K562 (cell line): ENCODE results near the gene RELL2. TPM values are rescaled to one million over a fixed set of nuclear protein-coding genes. Genes with fewer than 3 reads are reported as not detected.

ENCODE experiments used
- ESRRA ChIP-seq: fragments of 450-650 bp; IDR thresholded peaks from 2 replicates; pipeline ENCODE4 v1.6.1; 2014; ENCODE audit warnings: low read depth, mild to moderate bottlenecking, moderate library complexity, borderline replicate concordance
- GABPA ChIP-seq: fragments of 200-800 bp; sonication (Bioruptor generic); conservative IDR thresholded peaks from 2 replicates; pipeline ENCODE4 v1.6.1; 2016; ENCODE audit warnings: low read depth, missing genetic modification characterization, missing compliant biosample characterization
- GATAD2A ChIP-seq: fragments of 450-650 bp; IDR thresholded peaks from 2 replicates; pipeline ENCODE4 v1.6.1; 2017
- HDAC2 ChIP-seq: fragments of 450-650 bp; IDR thresholded peaks from 2 replicates; pipeline ENCODE4 v1.6.1; 2016; ENCODE audit warnings: mild to moderate bottlenecking
- IFI16 ChIP-seq: fragments of 250-450 bp; sonication (Bioruptor Pico); IDR thresholded peaks from 2 replicates; pipeline ENCODE4 v2.1.2; 2022; ENCODE audit warnings: mild to moderate bottlenecking, inconsistent platforms
- NCOA1 ChIP-seq: fragments of 450-650 bp; IDR thresholded peaks from 2 replicates; pipeline ENCODE4 v1.6.1; 2016; ENCODE audit warnings: low read depth
- NCOA6 ChIP-seq: fragments of 450-650 bp; IDR thresholded peaks from 2 replicates; pipeline ENCODE4 v1.6.1; 2017; ENCODE audit warnings: mild to moderate bottlenecking
- NR2C2 ChIP-seq, 2 experiments: fragments of 200-800 bp in 1 of 2; sonication (Bioruptor generic) in 1 of 2; sonication (generic) in 1 of 2; formaldehyde crosslinking in 1 of 2; IDR thresholded peaks; 2 replicates each; pipeline versions ENCODE4 v1.6.1 to v1.8.0; 2016 to 2022; ENCODE audit warnings: mild to moderate bottlenecking in 1 of 2, missing compliant biosample characterization in 1 of 2, missing genetic modification characterization in 1 of 2, missing genetic modification reagents in 1 of 2
- SUPT5H ChIP-seq: fragments of 450-650 bp; IDR thresholded peaks from 2 replicates; pipeline ENCODE4 v1.6.1; 2016
- ZNF316 ChIP-seq: fragments of 450-650 bp; IDR thresholded peaks from 2 replicates; pipeline ENCODE4 v1.6.1; 2016
- polyA plus RNA-seq, 8 experiments: library from polyadenylated mRNA; depleted of rRNA in 4 of 8; stranded (reverse) in 5 of 8; unstranded in 3 of 8; fragments of >200 nt; fragmentation: Nextera tagmentation in 2 of 8; fragmentation: Illumina TruSeq in 1 of 8; extraction: Ambion mirVana in 2 of 8; extraction: Trizol in 1 of 8; gene quantifications; 2 replicates each; pipeline versions ENCODE4 v1.2.1 to v1.2.3, GENCODE V29; 2011 to 2014; ENCODE audit warnings: inconsistent platforms in 1 of 8, missing spikeins in 1 of 8
- total RNA-seq, 7 experiments: library from RNA; depleted of rRNA in 6 of 7; stranded (reverse); fragments of >200 nt in 6 of 7; fragmentation: Illumina TruSeq in 2 of 7; extraction: Trizol in 2 of 7; gene quantifications; 2 replicates each; pipeline versions ENCODE4 v1.2.1 to v1.2.3, GENCODE V29; 2011 to 2021; ENCODE audit warnings: low replicate concordance in 1 of 7
- TF ChIP-seq, protein P1 (sequence below): sonication (generic); formaldehyde crosslinking; IDR thresholded peaks from 2 replicates; pipeline ENCODE4 v1.8.0; 2022; ENCODE audit warnings: mild to moderate bottlenecking, missing genetic modification reagents
- TF ChIP-seq, protein P2 (sequence below): fragments of 450-650 bp; conservative IDR thresholded peaks from 2 replicates; pipeline ENCODE4 v1.6.1; 2016; ENCODE audit warnings: missing genetic modification characterization, low read depth, mild to moderate bottlenecking, missing compliant biosample characterization, moderate library complexity
- TF ChIP-seq, protein P3 (sequence below): fragments of 450-650 bp; IDR thresholded peaks from 2 replicates; pipeline ENCODE4 v1.6.1; 2016; ENCODE audit warnings: mild to moderate bottlenecking
- TF ChIP-seq, protein P4 (sequence below): fragments of 200-800 bp; sonication (Bioruptor generic); IDR thresholded peaks from 2 replicates; pipeline ENCODE4 v1.6.1; 2017; ENCODE audit warnings: missing genetic modification characterization, missing compliant biosample characterization
- TF ChIP-seq, protein P5 (sequence below): fragments of 250-450 bp; sonication (Bioruptor Pico); IDR thresholded peaks from 2 replicates; pipeline ENCODE4 v1.4.0; 2020; ENCODE audit warnings: borderline replicate concordance

The RELL2 gene
- total and polyA plus RNA-seq, 9 of the 15 experiments (the other 6 are each of a cell fraction or from before 2014, with no cell fraction given), result 0.06 to 36.0 (median 14.3) TPM

DNA sequence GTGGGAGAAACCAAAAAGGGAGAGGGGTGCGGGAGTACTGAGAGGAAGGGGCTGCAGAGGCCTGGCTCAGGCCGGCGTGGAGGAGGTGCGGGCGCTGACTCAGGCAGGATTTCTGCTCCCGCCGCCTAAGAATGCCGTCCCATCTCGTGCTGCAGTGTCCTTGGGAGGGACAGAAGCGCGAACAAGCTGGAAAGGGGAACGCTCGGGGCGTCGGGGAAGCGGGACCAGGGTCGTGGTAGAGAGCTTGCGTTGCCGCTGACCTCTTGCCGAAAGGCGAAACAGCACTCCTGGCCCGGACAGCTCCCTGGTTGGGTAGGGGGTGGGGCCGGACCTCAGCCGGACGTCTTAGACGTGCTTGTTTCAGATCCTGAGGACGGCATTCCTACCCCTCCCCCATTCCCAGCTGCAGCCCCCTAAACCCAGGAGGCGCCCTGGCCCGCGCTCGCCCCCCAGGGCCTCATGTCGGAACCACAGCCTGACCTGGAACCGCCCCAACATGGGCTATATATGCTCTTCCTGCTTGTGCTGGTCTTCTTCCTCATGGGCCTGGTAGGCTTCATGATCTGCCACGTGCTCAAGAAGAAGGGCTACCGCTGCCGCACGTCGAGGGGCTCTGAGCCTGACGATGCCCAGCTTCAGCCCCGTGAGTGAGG is 1.1 kb downstream of the RELL2 start (continued):
- TF ChIP-seq, protein P1, sequence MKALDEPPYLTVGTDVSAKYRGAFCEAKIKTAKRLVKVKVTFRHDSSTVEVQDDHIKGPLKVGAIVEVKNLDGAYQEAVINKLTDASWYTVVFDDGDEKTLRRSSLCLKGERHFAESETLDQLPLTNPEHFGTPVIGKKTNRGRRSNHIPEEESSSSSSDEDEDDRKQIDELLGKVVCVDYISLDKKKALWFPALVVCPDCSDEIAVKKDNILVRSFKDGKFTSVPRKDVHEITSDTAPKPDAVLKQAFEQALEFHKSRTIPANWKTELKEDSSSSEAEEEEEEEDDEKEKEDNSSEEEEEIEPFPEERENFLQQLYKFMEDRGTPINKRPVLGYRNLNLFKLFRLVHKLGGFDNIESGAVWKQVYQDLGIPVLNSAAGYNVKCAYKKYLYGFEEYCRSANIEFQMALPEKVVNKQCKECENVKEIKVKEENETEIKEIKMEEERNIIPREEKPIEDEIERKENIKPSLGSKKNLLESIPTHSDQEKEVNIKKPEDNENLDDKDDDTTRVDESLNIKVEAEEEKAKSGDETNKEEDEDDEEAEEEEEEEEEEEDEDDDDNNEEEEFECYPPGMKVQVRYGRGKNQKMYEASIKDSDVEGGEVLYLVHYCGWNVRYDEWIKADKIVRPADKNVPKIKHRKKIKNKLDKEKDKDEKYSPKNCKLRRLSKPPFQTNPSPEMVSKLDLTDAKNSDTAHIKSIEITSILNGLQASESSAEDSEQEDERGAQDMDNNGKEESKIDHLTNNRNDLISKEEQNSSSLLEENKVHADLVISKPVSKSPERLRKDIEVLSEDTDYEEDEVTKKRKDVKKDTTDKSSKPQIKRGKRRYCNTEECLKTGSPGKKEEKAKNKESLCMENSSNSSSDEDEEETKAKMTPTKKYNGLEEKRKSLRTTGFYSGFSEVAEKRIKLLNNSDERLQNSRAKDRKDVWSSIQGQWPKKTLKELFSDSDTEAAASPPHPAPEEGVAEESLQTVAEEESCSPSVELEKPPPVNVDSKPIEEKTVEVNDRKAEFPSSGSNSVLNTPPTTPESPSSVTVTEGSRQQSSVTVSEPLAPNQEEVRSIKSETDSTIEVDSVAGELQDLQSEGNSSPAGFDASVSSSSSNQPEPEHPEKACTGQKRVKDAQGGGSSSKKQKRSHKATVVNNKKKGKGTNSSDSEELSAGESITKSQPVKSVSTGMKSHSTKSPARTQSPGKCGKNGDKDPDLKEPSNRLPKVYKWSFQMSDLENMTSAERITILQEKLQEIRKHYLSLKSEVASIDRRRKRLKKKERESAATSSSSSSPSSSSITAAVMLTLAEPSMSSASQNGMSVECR, result peak; percentile 90
- no peak for TF ChIP-seq IFI16 (CRISPR knock-in tag)
- peak; percentile 51; the same call in 1 of the 2 replicates for TF ChIP-seq NR2C2 (CRISPR knock-in tag; IDR thresholded peaks at IDR 0.05)
- TF ChIP-seq NR2C2 (tag; IDR thresholded peaks at IDR 0.05), result peak; percentile 42; the same call in 1 of the 2 replicates
- no peak for TF ChIP-seq ZNF316
- TF ChIP-seq, protein P2, sequence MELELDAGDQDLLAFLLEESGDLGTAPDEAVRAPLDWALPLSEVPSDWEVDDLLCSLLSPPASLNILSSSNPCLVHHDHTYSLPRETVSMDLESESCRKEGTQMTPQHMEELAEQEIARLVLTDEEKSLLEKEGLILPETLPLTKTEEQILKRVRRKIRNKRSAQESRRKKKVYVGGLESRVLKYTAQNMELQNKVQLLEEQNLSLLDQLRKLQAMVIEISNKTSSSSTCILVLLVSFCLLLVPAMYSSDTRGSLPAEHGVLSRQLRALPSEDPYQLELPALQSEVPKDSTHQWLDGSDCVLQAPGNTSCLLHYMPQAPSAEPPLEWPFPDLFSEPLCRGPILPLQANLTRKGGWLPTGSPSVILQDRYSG, result 0 out of 2 replicates have a peak, but pooled peaks have one; percentile 48
- TF ChIP-seq GABPA (tag), result 0 out of 2 replicates have a peak, but pooled peaks have one; percentile 11
- TF ChIP-seq, protein P3, sequence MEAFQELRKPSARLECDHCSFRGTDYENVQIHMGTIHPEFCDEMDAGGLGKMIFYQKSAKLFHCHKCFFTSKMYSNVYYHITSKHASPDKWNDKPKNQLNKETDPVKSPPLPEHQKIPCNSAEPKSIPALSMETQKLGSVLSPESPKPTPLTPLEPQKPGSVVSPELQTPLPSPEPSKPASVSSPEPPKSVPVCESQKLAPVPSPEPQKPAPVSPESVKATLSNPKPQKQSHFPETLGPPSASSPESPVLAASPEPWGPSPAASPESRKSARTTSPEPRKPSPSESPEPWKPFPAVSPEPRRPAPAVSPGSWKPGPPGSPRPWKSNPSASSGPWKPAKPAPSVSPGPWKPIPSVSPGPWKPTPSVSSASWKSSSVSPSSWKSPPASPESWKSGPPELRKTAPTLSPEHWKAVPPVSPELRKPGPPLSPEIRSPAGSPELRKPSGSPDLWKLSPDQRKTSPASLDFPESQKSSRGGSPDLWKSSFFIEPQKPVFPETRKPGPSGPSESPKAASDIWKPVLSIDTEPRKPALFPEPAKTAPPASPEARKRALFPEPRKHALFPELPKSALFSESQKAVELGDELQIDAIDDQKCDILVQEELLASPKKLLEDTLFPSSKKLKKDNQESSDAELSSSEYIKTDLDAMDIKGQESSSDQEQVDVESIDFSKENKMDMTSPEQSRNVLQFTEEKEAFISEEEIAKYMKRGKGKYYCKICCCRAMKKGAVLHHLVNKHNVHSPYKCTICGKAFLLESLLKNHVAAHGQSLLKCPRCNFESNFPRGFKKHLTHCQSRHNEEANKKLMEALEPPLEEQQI, result no peak
- no peak for TF ChIP-seq GATAD2A
- TF ChIP-seq, protein P4, sequence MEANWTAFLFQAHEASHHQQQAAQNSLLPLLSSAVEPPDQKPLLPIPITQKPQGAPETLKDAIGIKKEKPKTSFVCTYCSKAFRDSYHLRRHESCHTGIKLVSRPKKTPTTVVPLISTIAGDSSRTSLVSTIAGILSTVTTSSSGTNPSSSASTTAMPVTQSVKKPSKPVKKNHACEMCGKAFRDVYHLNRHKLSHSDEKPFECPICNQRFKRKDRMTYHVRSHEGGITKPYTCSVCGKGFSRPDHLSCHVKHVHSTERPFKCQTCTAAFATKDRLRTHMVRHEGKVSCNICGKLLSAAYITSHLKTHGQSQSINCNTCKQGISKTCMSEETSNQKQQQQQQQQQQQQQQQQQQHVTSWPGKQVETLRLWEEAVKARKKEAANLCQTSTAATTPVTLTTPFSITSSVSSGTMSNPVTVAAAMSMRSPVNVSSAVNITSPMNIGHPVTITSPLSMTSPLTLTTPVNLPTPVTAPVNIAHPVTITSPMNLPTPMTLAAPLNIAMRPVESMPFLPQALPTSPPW, result peak; percentile 37
- TF ChIP-seq NCOA6, result peak; percentile 83
- peak; percentile 47 for TF ChIP-seq NCOA1
- TF ChIP-seq SUPT5H, result no peak; the same call in 1 of the 2 replicates
- TF ChIP-seq ESRRA, result no peak
- TF ChIP-seq, protein P5, sequence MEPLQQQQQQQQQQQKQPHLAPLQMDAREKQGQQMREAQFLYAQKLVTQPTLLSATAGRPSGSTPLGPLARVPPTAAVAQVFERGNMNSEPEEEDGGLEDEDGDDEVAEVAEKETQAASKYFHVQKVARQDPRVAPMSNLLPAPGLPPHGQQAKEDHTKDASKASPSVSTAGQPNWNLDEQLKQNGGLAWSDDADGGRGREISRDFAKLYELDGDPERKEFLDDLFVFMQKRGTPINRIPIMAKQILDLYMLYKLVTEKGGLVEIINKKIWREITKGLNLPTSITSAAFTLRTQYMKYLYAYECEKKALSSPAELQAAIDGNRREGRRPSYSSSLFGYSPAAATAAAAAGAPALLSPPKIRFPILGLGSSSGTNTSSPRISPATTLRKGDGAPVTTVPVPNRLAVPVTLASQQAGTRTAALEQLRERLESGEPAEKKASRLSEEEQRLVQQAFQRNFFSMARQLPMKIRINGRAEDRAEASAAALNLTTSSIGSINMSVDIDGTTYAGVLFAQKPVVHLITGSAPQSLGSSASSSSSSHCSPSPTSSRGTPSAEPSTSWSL (CRISPR knock-in tag), result no peak
- peak; percentile 49; the same call in 1 of the 2 replicates for TF ChIP-seq HDAC2
